Activated CD8-positive, alpha-beta memory T cell treated with anti-CD3 and anti-CD28 coated beads, Interleukin-2, amount 10 ng/mL, durations not matched to agents 7 days and 5 days (primary cell): ENCODE data around the gene AIG1. TPM values are rescaled to one million over a fixed set of nuclear protein-coding genes. Genes with fewer than 3 reads are reported as not detected.
"Not testable (repeated sequence)": the region's sequence is repeated elsewhere in the genome, so short reads cannot be mapped to it uniquely, and the experiment has no call there.

Source experiments
- ATAC-seq: fragments of 150-1000 bp; cut with Tn5 transposase; one replicate; pipeline ENCODE4 v1.10.0; 2021; ENCODE audit warnings: moderate library complexity
- CTCF ChIA-PET: fragments of 350-600 bp; sonication (Branson Sonifier 250); formaldehyde crosslinking; loops from one replicate; lab custom pipeline; 2021; ENCODE audit warnings: antibody characterized with exemption; lab: Charles Lee
- DNase-seq: peaks from one replicate; pipeline ENCODE4 v3.0.0-alpha.2; 2020
- H3K27ac Mint-ChIP-seq: one replicate; pipeline ENCODE4 v1.8.0; 2021; ENCODE audit warnings: mild to moderate bottlenecking, mixed read lengths
- H3K27me3 Mint-ChIP-seq: one replicate; pipeline ENCODE4 v1.8.0; 2021; ENCODE audit warnings: mixed read lengths
- H3K36me3 Mint-ChIP-seq: one replicate; pipeline ENCODE4 v1.8.0; 2021; ENCODE audit warnings: mild to moderate bottlenecking, mixed read lengths
- H3K4me1 Mint-ChIP-seq: one replicate; pipeline ENCODE4 v1.8.0; 2021; ENCODE audit warnings: mixed read lengths
- H3K4me3 Mint-ChIP-seq: one replicate; pipeline ENCODE4 v1.8.0; 2021; ENCODE audit warnings: mild to moderate bottlenecking, moderate library complexity, mixed read lengths
- H3K9me3 Mint-ChIP-seq: one replicate; pipeline ENCODE4 v1.8.0; 2022; ENCODE audit warnings: low read depth, mixed read lengths
- total RNA-seq, 2 experiments: library from RNA; stranded (reverse); gene quantifications; one replicate each; pipeline ENCODE4 v1.2.3, GENCODE V29; 2021

Gene AIG1
- total RNA-seq, 2 experiments from 2014 or later, result 8.8 to 9.2 TPM

DNA sequence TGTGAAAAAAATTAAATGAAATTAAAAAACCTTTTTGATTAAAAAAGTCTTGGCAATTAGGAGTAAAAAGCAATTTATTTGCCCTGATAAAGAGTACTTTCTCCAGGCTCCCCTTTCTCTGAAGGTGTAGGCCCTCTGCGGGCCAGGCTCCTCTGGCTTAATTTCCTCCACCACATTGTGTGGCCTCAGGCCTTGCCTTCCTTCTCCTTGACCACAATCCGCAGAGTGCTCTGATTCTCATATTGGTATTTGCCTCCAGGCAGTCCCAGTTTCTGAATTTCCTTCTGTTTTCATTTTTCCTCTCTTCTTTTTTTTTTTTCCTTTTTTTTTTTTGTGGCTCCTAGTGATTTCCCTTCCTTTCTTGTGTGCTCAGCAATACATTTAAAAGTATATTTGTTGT, 96.4 kb downstream of the AIG1 start:
- H3K27ac Mint-ChIP-seq, result no peak overlapping the region
- H3K4me3 Mint-ChIP-seq, result no peak overlapping the region
- H3K4me1 Mint-ChIP-seq, result peaks cover 6% of the 10 kb centered on the region
- CTCF ChIA-PET, result no interaction called here
- ATAC-seq, result no peak
- H3K27me3 Mint-ChIP-seq, result no peaks in the 10 kb centered on the region
- no peak for DNase-seq
- no peaks in the 10 kb centered on the region for H3K36me3 Mint-ChIP-seq
- H3K9me3 Mint-ChIP-seq, result peaks cover 2% of the 10 kb centered on the region

GRCh38 chr6:143158113-143158581, 97.5 kb downstream of the AIG1 start:
- CTCF ChIA-PET, result no interaction called here
- Mint-ChIP-seq H3K4me1 (peaks cover 6% of the 10 kb centered on the region), H3K9me3 (peaks cover 2% of the 10 kb centered on the region), H3K36me3 (no peaks in the 10 kb centered on the region), H3K4me3 (no peak overlapping the region), H3K27ac (no peak overlapping the region), H3K27me3 (no peaks in the 10 kb centered on the region)
- ATAC-seq (no peak), DNase-seq (no peak)

- no peak overlapping the region for H3K27ac Mint-ChIP-seq
- no peak overlapping the region for H3K4me3 Mint-ChIP-seq
- CTCF ChIA-PET, result no interaction called here
- H3K27me3 Mint-ChIP-seq, result no peaks in the 10 kb centered on the region
- no peak for DNase-seq
- no peaks in the 10 kb centered on the region for H3K36me3 Mint-ChIP-seq
- H3K4me1 Mint-ChIP-seq, result peaks cover 6% of the 10 kb centered on the region
- H3K9me3 Mint-ChIP-seq, result peaks cover 2% of the 10 kb centered on the region
- ATAC-seq, result no peak
These were observed 98.3 kb downstream of the AIG1 start for GRCh38 chr6:143159001-143159400.

DNA sequence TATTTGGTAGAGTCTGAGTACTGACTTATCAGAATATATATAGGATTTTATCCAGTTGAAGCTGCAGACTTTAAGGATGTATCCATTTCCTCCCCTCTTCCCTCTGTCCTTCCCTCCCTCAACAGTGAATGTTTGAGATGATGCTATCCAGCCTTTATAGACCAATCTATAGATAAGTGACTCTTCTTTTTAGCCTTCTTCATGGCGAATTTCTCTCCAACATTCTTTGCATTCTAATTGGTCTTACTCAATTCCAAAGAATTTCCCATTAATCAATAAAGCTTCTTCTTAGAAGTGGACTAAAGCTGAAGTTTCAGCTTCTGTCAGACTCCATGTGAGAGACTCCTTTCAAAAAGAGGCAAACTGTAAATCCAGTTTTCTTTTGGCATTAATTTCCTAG, 99.3 kb downstream of the AIG1 start:
- CTCF ChIA-PET, result no interaction called here
- Mint-ChIP-seq H3K4me3 (no peak overlapping the region), H3K36me3 (no peaks in the 10 kb centered on the region), H3K27me3 (no peaks in the 10 kb centered on the region), H3K9me3 (peaks cover 2% of the 10 kb centered on the region), H3K4me1 (peaks cover 6% of the 10 kb centered on the region), H3K27ac (no peak overlapping the region)
- ATAC-seq (no peak), DNase-seq (no peak)

DNA sequence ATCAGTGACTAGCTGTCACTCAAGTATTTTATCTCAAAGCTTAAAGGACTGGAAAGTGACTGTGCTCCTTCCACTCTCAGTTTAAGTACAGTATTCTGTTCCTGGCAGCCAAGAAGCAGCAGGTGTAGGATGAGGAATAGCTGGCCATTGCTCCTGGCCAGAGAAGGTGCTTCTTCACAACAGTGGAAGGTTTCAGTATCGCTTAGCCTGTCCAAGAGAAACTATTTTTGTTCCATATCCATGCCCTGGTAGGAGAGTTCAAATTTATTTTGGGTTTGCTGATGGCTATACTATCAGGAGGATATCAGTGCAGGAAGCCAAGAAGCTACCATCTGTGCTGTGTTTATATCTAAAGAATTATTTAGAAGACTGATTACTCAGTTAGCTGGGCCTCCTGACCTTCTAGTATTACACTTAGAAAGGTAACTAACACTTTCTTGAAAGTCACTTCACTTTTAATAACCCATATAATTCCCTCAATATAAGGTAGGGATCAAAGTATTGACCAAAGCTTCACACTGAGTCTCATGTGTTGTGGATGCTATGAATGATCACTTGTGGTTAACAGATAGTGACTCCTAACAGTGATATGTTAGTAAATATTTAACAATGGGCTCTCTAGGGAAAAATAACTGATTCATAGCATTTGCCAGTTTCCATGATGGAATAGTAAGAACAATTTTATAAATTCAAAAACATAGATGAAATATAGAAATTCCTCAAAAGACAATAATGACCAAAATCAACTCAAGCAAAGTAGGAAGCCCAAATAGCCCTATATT, 99.9 kb downstream of the AIG1 start:
- Mint-ChIP-seq H3K27me3 (no peaks in the 10 kb centered on the region), H3K27ac (no peak overlapping the region), H3K9me3 (no peaks in the 10 kb centered on the region), H3K4me3 (no peak overlapping the region), H3K36me3 (no peaks in the 10 kb centered on the region), H3K4me1 (peaks cover 6% of the 10 kb centered on the region)
- DNase-seq, result no peak
- CTCF ChIA-PET, result no interaction called here
- ATAC-seq, result no peak

DNA sequence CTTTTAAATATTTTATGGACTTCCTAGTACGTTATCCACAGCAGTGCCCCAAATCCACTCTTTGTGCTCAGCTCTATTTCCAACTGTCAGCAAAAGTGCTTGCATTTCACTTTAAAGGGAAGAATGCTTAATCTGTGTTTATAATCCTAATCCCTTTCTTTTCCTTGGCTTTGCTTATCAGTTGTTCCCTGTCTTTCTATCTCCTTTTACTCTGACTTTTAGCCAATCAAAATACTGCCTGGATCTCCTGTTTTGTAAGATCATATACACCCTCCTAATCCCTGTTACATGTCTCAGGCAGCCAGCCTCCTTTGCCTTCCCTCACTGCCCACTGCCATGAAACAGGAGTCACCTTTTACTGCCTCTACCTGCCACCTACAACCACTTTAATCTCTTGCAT, 102.9 kb downstream of the AIG1 start:
- H3K9me3 Mint-ChIP-seq, result no peaks in the 10 kb centered on the region
- H3K36me3 Mint-ChIP-seq, result no peaks in the 10 kb centered on the region
- no peaks in the 10 kb centered on the region for H3K4me1 Mint-ChIP-seq
- DNase-seq (no peak), ATAC-seq (no peak)
- no peaks in the 10 kb centered on the region for H3K27me3 Mint-ChIP-seq
- no peak overlapping the region for H3K27ac Mint-ChIP-seq
- CTCF ChIA-PET, result no interaction called here
- no peak overlapping the region for H3K4me3 Mint-ChIP-seq

DNA sequence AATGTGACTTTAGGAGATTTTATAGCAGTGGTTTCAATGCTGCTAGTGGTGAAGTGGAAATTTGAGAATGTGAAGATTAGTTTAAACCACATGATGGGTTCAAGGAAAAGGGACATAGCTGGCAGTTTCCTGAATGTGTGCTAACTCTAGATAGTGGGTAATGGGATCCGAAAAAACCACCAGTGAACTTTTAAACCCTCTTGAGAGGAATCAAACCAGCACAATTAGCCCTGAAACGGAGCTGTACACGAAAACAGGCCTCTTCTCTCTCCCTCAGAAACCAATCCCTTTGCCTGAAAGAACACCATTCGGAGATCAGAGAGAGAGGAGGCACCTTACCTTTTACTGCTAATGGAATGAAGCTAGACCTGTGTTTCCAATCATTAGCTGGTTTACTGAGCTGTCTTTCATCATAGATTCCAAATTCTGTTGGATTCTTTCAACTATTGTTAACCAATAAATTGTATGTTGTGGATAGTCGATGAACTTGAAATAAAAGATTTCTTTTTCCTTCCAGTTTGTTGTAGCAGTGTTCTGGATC, 103.9 kb downstream of the AIG1 start:
- ATAC-seq, result no peak
- Mint-ChIP-seq H3K9me3 (no peaks in the 10 kb centered on the region), H3K36me3 (no peaks in the 10 kb centered on the region), H3K4me1 (no peaks in the 10 kb centered on the region), H3K4me3 (no peak overlapping the region), H3K27me3 (no peaks in the 10 kb centered on the region), H3K27ac (no peak overlapping the region)
- CTCF ChIA-PET, result no interaction called here
- no peak for DNase-seq

DNA sequence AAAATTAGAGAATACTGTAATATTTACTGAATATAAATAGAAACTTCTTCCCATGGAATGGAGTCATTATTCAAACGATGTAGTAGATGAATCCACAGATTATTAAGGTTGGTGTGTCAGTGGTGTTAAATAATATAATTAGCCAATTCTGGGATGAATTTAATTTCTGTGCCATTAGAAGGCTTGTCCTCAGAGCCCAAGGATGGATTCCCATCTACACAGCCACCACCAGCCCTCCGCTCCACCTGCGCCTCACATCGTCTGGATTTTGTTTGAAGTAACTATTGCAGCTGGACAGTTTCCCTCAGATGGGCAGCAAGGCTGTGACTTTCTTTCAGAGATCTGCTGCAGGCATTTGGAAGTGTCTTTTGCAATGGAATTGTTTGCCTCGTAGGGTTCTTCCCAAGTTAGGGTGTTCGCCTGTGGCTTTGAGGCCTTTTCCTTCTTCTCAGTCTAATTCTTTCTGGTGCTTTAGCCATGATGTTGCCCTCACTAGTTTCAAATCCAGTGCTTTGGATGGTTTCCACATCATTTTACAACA, 104.7 kb downstream of the AIG1 start:
- CTCF ChIA-PET, result no interaction called here
- Mint-ChIP-seq H3K4me3 (no peak overlapping the region), H3K4me1 (no peaks in the 10 kb centered on the region), H3K27me3 (no peaks in the 10 kb centered on the region), H3K36me3 (no peaks in the 10 kb centered on the region), H3K9me3 (no peaks in the 10 kb centered on the region), H3K27ac (no peak overlapping the region)
- no peak for ATAC-seq
- DNase-seq, result no peak

DNA sequence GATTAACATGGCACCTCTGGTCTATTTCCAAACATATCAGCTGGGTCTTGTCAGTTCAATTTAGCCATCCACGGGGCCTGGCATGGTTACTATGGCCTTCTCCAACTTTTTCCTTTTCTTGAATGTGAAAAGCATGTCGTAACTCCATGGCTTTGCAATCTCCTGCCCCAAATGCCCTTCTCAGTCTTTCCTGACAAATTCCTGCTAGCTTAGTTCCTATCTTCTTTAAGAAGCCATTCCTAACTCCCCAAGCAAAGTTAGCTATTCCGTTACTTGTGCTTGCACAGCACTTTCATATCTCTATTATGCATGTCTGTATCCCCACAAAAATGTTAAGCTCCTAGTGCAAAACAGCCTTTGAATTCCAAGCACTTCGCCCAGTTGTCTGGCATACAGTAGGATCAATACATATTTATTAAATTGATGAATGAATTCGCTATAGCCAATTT, 105.6 kb downstream of the AIG1 start:
- no peaks in the 10 kb centered on the region for H3K27me3 Mint-ChIP-seq
- CTCF ChIA-PET, result no interaction called here
- no peak for ATAC-seq

GRCh38 chr6:143167224-143167623, 106.5 kb downstream of the AIG1 start:
- peaks cover 3% of the 10 kb centered on the region for H3K9me3 Mint-ChIP-seq
- H3K4me3 Mint-ChIP-seq, result no peak overlapping the region
- CTCF ChIA-PET, result no interaction called here
- DNase-seq (no peak), ATAC-seq (no peak)
- no peaks in the 10 kb centered on the region for H3K27me3 Mint-ChIP-seq
- H3K27ac Mint-ChIP-seq, result no peak overlapping the region
- peaks cover 8% of the 10 kb centered on the region for H3K36me3 Mint-ChIP-seq
- H3K4me1 Mint-ChIP-seq, result no peaks in the 10 kb centered on the region

More for the DNA sequence above, 105.6 kb downstream of the AIG1 start:
- Mint-ChIP-seq H3K36me3 (peaks cover 5% of the 10 kb centered on the region), H3K4me3 (no peak overlapping the region), H3K27ac (no peak overlapping the region), H3K9me3 (no peaks in the 10 kb centered on the region), H3K4me1 (no peaks in the 10 kb centered on the region)
- no peak for DNase-seq

GRCh38 chr6:143168396-143168816, 107.7 kb downstream of the AIG1 start:
- H3K36me3 Mint-ChIP-seq, result peaks cover 11% of the 10 kb centered on the region
- H3K9me3 Mint-ChIP-seq, H3K4me3 Mint-ChIP-seq, ATAC-seq, H3K27me3 Mint-ChIP-seq, H3K27ac Mint-ChIP-seq, CTCF ChIA-PET, H3K4me1 Mint-ChIP-seq, DNase-seq: not testable (repeated sequence)

- ATAC-seq (no peak), DNase-seq (no peak)
- Mint-ChIP-seq H3K27ac (no peak overlapping the region), H3K4me3 (no peak overlapping the region), H3K27me3 (no peaks in the 10 kb centered on the region), H3K4me1 (no peaks in the 10 kb centered on the region), H3K9me3 (peaks cover 7% of the 10 kb centered on the region), H3K36me3 (peaks cover 13% of the 10 kb centered on the region)
- CTCF ChIA-PET, result no interaction called here
These were observed 108.8 kb downstream of the AIG1 start for GRCh38 chr6:143169440-143169839.

DNA sequence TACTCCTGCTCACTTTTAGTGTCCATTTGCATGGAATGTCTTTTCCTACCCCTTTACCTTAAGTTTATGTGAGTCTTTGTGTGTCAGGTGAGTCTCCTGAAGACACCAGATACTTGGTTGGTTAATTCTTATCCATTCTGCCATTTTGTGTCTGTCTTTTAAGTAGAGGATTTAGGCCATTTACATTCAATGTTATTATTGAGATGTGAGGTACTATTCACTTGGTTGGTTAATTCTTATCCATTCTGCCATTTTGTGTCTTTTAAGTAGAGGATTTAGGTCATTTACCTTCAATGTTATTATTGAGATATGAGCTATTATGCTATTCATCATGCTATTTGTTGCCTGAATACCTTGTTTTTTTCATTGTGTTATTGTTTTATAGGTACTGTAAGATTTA, 113.8 kb downstream of the AIG1 start:
- H3K27me3 Mint-ChIP-seq, result no peaks in the 10 kb centered on the region
- ATAC-seq (no peak), DNase-seq (no peak)
- no peak overlapping the region for H3K27ac Mint-ChIP-seq
- peaks cover 24% of the 10 kb centered on the region for H3K36me3 Mint-ChIP-seq
- H3K4me3 Mint-ChIP-seq, result no peak overlapping the region
- CTCF ChIA-PET, result no interaction called here
- no peaks in the 10 kb centered on the region for H3K4me1 Mint-ChIP-seq
- H3K9me3 Mint-ChIP-seq, result peaks cover 16% of the 10 kb centered on the region

DNA sequence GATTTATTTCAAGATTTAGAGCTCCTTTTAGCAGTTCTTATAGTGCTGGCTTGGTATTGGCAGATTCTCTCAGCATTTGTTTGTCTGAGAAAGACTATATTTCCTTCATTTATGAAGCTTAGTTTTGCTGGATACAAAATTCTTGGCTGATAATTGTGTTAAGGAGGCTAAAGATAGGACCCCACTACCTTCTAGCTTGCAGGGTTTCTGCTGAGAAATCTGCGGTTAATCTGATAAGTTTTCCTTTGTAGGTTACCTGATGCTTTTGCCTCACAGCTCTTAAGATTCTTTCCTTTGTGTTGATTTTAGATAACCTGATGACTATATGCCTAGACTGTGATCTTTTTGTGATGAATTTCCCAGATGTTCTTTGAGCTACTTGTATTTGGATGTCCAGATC, 114.3 kb downstream of the AIG1 start:
- DNase-seq (no peak), ATAC-seq (no peak)
- no peak overlapping the region for H3K4me3 Mint-ChIP-seq
- no peak overlapping the region for H3K27ac Mint-ChIP-seq
- no peaks in the 10 kb centered on the region for H3K27me3 Mint-ChIP-seq
- CTCF ChIA-PET, result no interaction called here
- H3K4me1 Mint-ChIP-seq, result no peaks in the 10 kb centered on the region
- peaks cover 16% of the 10 kb centered on the region for H3K9me3 Mint-ChIP-seq
- peaks cover 24% of the 10 kb centered on the region for H3K36me3 Mint-ChIP-seq
